ENCODE measurements around the gene FBXW12. TPM values are rescaled to one million over a fixed set of nuclear protein-coding genes. Genes with fewer than 3 reads are reported as not detected.

The FBXW12 gene
- total RNA-seq, 2 donors from 2014 or later, result not detected

DNA sequence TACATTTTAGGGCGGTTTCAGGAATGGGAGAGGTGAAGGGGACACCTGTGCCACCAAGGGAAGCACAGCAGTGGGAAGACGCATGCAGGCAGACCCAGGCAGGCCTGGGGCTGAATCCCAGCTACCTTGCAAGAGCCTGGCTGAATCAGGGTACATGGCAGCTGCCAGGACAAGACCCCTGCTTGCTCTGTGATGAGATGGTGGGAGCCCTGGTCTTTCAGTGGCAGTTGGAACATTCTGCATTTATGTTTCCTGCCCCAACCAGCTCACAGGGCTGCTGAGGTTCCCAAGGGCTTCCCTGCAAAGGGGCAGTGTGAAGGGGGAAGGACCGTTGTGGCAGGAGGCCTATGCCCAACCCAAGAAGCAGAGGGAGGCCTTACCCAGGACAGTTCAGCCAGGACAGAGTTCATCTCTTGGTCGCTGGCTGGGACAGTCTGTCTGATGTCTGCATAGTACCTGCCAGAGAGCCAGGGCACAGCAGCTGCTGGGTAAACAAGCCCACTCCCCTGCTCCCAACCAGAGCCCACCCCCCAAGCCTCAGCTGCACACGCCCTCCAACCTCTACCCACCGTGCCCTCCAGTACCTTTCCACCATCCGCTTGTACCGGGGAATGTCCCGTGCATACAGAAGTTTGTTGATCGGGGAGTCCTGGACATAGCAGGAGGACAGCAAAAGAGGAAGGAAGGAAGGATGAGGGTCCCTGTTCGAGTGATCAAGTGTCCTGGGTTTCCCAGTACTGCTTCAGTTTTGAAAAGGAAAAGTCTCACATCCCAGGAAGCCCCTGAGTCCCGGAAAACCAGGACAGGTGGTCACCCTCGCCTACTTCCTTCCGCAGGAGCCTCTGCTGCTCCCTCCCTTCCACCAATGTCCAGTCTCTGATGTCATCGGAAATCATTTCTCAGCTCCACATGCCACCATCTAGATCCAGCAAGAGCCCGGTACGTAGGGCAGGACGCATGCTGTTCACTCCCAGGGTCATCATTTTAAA is 34.7 kb downstream of the FBXW12 start:
- H3K27me3 Mint-ChIP-seq (ENCODE audit: low read depth), result no peaks in the 10 kb centered on the region
- H3K4me3 Mint-ChIP-seq, result no peak overlapping the region
- H3K9me3 Mint-ChIP-seq, result no peaks in the 10 kb centered on the region
- DNase-seq (no peak), ATAC-seq (replicated peaks in 1 of 2) (no peak)
- H3K27ac Mint-ChIP-seq, result no peak overlapping the region
- no peaks in the 10 kb centered on the region for H3K4me1 Mint-ChIP-seq (ENCODE audit: low read depth)
- no peaks in the 10 kb centered on the region for H3K36me3 Mint-ChIP-seq (ENCODE audit: insufficient read depth in 2 of 2)

- no peak overlapping the region for H3K4me3 Mint-ChIP-seq
- DNase-seq (no peak), ATAC-seq (replicated peaks in 1 of 2) (no peak)
- no peak overlapping the region for H3K27ac Mint-ChIP-seq
- H3K4me1 Mint-ChIP-seq (ENCODE audit: low read depth), result no peaks in the 10 kb centered on the region
- H3K27me3 Mint-ChIP-seq (ENCODE audit: low read depth), result no peaks in the 10 kb centered on the region
- H3K9me3 Mint-ChIP-seq, result no peaks in the 10 kb centered on the region
- no peaks in the 10 kb centered on the region for H3K36me3 Mint-ChIP-seq (ENCODE audit: insufficient read depth in 2 of 2)
Observed at GRCh38 chr3:48407542-48408099, 35.6 kb downstream of the FBXW12 start.

- DNase-seq (no peak), ATAC-seq (replicated peaks in 1 of 2) (no peak)
- no peaks in the 10 kb centered on the region for H3K36me3 Mint-ChIP-seq (ENCODE audit: insufficient read depth in 2 of 2)
- no peaks in the 10 kb centered on the region for H3K9me3 Mint-ChIP-seq
- no peak overlapping the region for H3K27ac Mint-ChIP-seq
- H3K27me3 Mint-ChIP-seq (ENCODE audit: low read depth), result no peaks in the 10 kb centered on the region
- no peak overlapping the region for H3K4me3 Mint-ChIP-seq
- no peaks in the 10 kb centered on the region for H3K4me1 Mint-ChIP-seq (ENCODE audit: low read depth)
Observed at GRCh38 chr3:48408823-48409281, 36.8 kb downstream of the FBXW12 start.

GRCh38 chr3:48409291-48410201 is 37.5 kb downstream of the FBXW12 start:
- ATAC-seq (replicated peaks in 1 of 2), result no peak
- no peak overlapping the region for H3K27ac Mint-ChIP-seq

GRCh38 chr3:48410205-48411040 is 38.4 kb downstream of the FBXW12 start:
- no peak overlapping the region for H3K27ac Mint-ChIP-seq
- no peak for DNase-seq

More at GRCh38 chr3:48409291-48410201, 37.5 kb downstream of the FBXW12 start:
- Mint-ChIP-seq H3K4me3 (no peak overlapping the region), H3K4me1 (ENCODE audit: low read depth) (no peaks in the 10 kb centered on the region), H3K36me3 (ENCODE audit: insufficient read depth in 2 of 2) (no peaks in the 10 kb centered on the region), H3K9me3 (no peaks in the 10 kb centered on the region), H3K27me3 (ENCODE audit: low read depth) (no peaks in the 10 kb centered on the region)
- DNase-seq, result no peak

GRCh38 chr3:48411041-48411588 is 39.1 kb downstream of the FBXW12 start:
- Mint-ChIP-seq H3K27ac (no peak overlapping the region), H3K4me3 (no peak overlapping the region), H3K4me1 (ENCODE audit: low read depth) (no peaks in the 10 kb centered on the region), H3K36me3 (ENCODE audit: insufficient read depth in 2 of 2) (no peaks in the 10 kb centered on the region), H3K9me3 (no peaks in the 10 kb centered on the region), H3K27me3 (ENCODE audit: low read depth) (no peaks in the 10 kb centered on the region)
- DNase-seq, result no peak
- ATAC-seq (replicated peaks in 1 of 2), result no peak

More at GRCh38 chr3:48410205-48411040, 38.4 kb downstream of the FBXW12 start:
- no peak for ATAC-seq (replicated peaks in 1 of 2)
- Mint-ChIP-seq H3K4me3 (no peak overlapping the region), H3K9me3 (no peaks in the 10 kb centered on the region), H3K4me1 (ENCODE audit: low read depth) (no peaks in the 10 kb centered on the region), H3K36me3 (ENCODE audit: insufficient read depth in 2 of 2) (no peaks in the 10 kb centered on the region), H3K27me3 (ENCODE audit: low read depth) (no peaks in the 10 kb centered on the region)

DNA sequence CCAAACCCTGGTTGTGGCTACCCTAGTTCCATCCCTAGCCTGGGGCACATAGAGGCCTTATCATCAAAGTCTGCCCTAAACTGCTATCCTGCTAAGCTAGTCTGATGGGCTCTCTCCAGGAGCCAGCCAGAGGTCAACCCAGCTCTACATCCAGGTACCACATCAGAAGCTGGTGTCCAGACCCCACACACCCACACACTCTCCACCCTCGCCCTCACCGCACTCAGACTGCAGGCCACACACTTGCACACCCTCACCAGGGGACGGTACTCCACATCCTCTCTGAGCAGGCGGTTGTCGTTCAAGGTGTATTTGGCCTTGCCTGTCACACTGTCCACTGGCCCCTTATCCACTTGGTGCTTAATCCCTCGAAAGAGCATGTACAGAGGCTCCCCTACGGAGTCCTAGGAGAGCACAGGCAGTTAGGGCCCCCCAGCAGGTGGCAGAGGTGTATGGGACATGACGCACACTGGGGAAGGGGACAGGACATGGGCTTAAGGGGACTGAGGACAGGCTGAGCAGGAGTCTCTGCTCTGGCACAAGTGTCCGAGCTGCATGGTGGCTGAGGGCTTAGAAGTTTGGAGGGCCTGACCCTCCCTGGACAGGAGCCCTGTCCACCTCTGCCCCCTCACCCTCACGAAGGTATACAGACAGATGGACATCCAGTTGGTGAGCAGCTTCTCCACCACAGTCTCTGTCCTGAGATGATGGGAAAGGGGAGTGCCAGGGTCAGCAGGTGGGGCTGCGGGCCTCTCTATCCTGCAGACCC is 39.8 kb downstream of the FBXW12 start:
- DNase-seq (no peak), ATAC-seq (replicated peaks in 1 of 2) (no peak)
- H3K9me3 Mint-ChIP-seq, result no peaks in the 10 kb centered on the region
- no peaks in the 10 kb centered on the region for H3K4me1 Mint-ChIP-seq (ENCODE audit: low read depth)
- no peaks in the 10 kb centered on the region for H3K36me3 Mint-ChIP-seq (ENCODE audit: insufficient read depth in 2 of 2)
- no peak overlapping the region for H3K4me3 Mint-ChIP-seq
- no peak overlapping the region for H3K27ac Mint-ChIP-seq
- H3K27me3 Mint-ChIP-seq (ENCODE audit: low read depth), result no peaks in the 10 kb centered on the region

DNA sequence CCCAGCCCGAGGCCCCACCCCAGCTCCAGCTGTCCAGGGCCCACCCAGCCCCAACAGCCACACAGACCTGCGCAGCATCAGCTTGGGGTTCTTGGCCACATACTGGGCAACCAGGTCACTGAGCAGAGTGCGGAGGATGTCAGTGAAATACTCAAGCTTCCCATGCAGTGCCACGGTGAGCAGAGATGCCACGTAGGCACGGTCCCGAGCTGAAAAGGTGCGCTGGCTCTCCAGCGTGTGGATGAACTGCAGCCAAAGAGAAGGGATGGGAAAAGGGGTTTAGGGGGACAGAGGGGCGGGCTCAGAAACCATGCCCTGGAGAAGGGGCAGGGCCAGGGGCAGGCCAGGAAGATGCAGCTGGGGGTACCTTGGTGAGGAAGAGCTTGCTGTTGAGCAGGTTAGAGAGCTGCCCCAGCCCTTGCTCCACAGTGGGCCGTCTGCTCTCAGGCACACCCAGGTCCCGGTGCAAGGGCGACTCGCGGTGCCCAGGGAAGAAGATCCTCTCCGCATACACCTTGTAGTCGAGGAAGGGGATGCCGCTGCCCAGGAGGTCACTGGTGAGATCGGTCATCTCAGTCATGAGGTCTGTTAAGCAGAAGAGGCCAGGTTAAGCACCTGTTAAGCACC is 40.5 kb downstream of the FBXW12 start:
- H3K36me3 Mint-ChIP-seq (ENCODE audit: insufficient read depth in 2 of 2), result no peaks in the 10 kb centered on the region
- DNase-seq (no peak), ATAC-seq (replicated peaks in 1 of 2) (no peak)
- H3K4me1 Mint-ChIP-seq (ENCODE audit: low read depth), result no peaks in the 10 kb centered on the region
- no peak overlapping the region for H3K27ac Mint-ChIP-seq
- H3K9me3 Mint-ChIP-seq, result no peaks in the 10 kb centered on the region
- no peak overlapping the region for H3K4me3 Mint-ChIP-seq
- H3K27me3 Mint-ChIP-seq (ENCODE audit: low read depth), result no peaks in the 10 kb centered on the region

DNA sequence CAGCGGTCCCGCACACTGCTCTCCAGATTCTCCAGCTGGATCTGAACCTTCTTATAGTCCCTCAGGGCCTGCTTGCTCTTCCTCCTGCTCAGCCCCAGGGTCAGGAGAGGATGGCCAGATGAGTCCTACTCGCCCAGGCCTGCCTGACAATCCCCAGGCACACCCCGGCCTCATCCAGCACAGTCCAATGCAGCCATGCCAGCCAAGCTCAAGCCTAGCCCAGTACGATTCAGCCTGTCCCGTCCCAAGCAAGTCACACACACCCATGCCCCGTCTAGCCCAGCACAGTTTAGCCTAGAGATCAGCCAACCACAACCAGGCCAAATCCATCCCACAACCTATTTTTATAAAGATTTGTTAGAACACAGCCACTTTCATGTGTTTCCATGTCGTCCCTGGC is 41.1 kb downstream of the FBXW12 start:
- ATAC-seq (replicated peaks in 1 of 2), result no peak
- H3K4me1 Mint-ChIP-seq (ENCODE audit: low read depth), result no peaks in the 10 kb centered on the region
- H3K4me3 Mint-ChIP-seq, result no peak overlapping the region
- H3K27ac Mint-ChIP-seq, result no peak overlapping the region
- H3K9me3 Mint-ChIP-seq, result no peaks in the 10 kb centered on the region
- H3K27me3 Mint-ChIP-seq (ENCODE audit: low read depth), result no peaks in the 10 kb centered on the region
- no peaks in the 10 kb centered on the region for H3K36me3 Mint-ChIP-seq (ENCODE audit: insufficient read depth in 2 of 2)
- no peak for DNase-seq

GRCh38 chr3:48413611-48414010 is 41.6 kb downstream of the FBXW12 start:
- no peak overlapping the region for H3K4me3 Mint-ChIP-seq
- DNase-seq, result no peak
- H3K9me3 Mint-ChIP-seq, result no peaks in the 10 kb centered on the region
- H3K36me3 Mint-ChIP-seq (ENCODE audit: insufficient read depth in 2 of 2), result no peaks in the 10 kb centered on the region
- no peak overlapping the region for H3K27ac Mint-ChIP-seq
- H3K4me1 Mint-ChIP-seq (ENCODE audit: low read depth), result no peaks in the 10 kb centered on the region
- no peak for ATAC-seq (replicated peaks in 1 of 2)
- H3K27me3 Mint-ChIP-seq (ENCODE audit: low read depth), result no peaks in the 10 kb centered on the region

All from activated T-cell treated with anti-CD3 and anti-CD28 coated beads, Interleukin-2, amount 50 U/mL, for 72 hours (primary cell).